HCT116 (cell line): Measurements from ENCODE around the gene PPP1R3G. TPM values are rescaled to one million over a fixed set of nuclear protein-coding genes. Genes with fewer than 3 reads are reported as not detected.

ENCODE experiments used
- ATAC-seq: fragments of 200-7000 bp; cut with Tn5 transposase; 2 replicates; pipeline ENCODE4 v1.9.1; 2020; ENCODE audit warnings: mild to moderate bottlenecking, moderate library complexity
- BruUV-seq: library from RNA; stranded (reverse); fragments of 400-500 nt; replicated peaks from 2 replicates; lab custom pipeline; 2021; lab: Mats Ljungman, UMichigan
- CTCF ChIA-PET: fragments of 300-600 bp; sonication (Branson Sonifier 250); formaldehyde crosslinking; loops from one replicate; lab custom pipeline; 2021; ENCODE audit warnings: antibody characterized with exemption; lab: Charles Lee
- POLR2A ChIA-PET: fragments of 300-600, 350-600 bp; sonication (Branson Sonifier 250); formaldehyde crosslinking; loops from one replicate; lab custom pipeline; 2021; ENCODE audit warnings: antibody characterized with exemption; lab: Charles Lee
- RAD21 ChIA-PET, 2 experiments: fragments of 300-600 bp; sonication (Branson Sonifier 250); formaldehyde crosslinking; loops; one replicate each; lab custom pipeline; 2023; ENCODE audit warnings: low total read pairs in 2 of 2; ENCODE audit not compliant: uncharacterized antibody in 2 of 2, unreplicated experiment in 2 of 2, low non-redundant PET in 1 of 2; lab: Charles Lee
- DNase-seq: peaks from one replicate; pipeline ENCODE4 v3.0.0-alpha.2; 2010; ENCODE audit warnings: low read depth, low spot score
- H2AFZ ChIP-seq: fragments of 200-600 bp; shearing (Covaris generic), sonication (generic); 2 replicates; pipeline ENCODE4 v1.6.1; 2017; ENCODE audit warnings: low read depth, mixed run types, mixed read lengths, antibody characterized with exemption, low read length; ENCODE audit not compliant: poor library complexity, severe bottlenecking
- H3K27ac ChIP-seq: 2 replicates; pipeline ENCODE4 v1.5.1; 2012; ENCODE audit warnings: low read depth, low read length
- H3K27me3 ChIP-seq: fragments of 200-600 bp; sonication (generic); 2 replicates; pipeline ENCODE4 v1.6.1; 2016; ENCODE audit warnings: mixed run types, low read length, mixed read lengths; ENCODE audit not compliant: insufficient read depth
- H3K36me3 ChIP-seq, 2 experiments: fragments of 200-500 bp in 1 of 2; fragments of 200-600 bp in 1 of 2; sonication (Bioruptor generic) in 1 of 2; sonication (generic) in 1 of 2; 2 replicates each; pipeline versions ENCODE4 v1.5.1 to v1.6.1; 2014 to 2016; ENCODE audit warnings: low read length in 2 of 2, inconsistent platforms in 1 of 2, mixed read lengths in 1 of 2, mixed run types in 1 of 2; ENCODE audit not compliant: insufficient read depth in 2 of 2, control insufficient read depth in 1 of 2
- H3K4me1 ChIP-seq, 2 experiments: fragments of 200-600 bp in 1 of 2; sonication (generic) in 1 of 2; 2 replicates each; pipeline versions ENCODE4 v1.5.1 to v1.6.1; 2012 to 2017; ENCODE audit warnings: low read length in 2 of 2, inconsistent platforms in 1 of 2, mild to moderate bottlenecking in 1 of 2, mixed read lengths in 1 of 2, mixed run types in 1 of 2, moderate library complexity in 1 of 2; ENCODE audit not compliant: insufficient read depth in 2 of 2, control insufficient read depth in 1 of 2
- H3K4me2 ChIP-seq: fragments of 200-600 bp; sonication (generic); 2 replicates; pipeline ENCODE4 v1.6.1; 2017; ENCODE audit warnings: mixed run types, low read length, mixed read lengths
- H3K4me3 ChIP-seq, 2 experiments: fragments of 200-600 bp in 1 of 2; sonication (generic) in 1 of 2; replicated peaks in 1 of 2; 2 replicates each; pipeline ENCODE4 v1.5.1; 2011 to 2016; ENCODE audit warnings: low read length in 2 of 2, control low read depth in 1 of 2, low read depth in 1 of 2, mild to moderate bottlenecking in 1 of 2, mixed read lengths in 1 of 2, mixed run types in 1 of 2
- H3K79me2 ChIP-seq: fragments of 200-600 bp; sonication (generic); 2 replicates; pipeline ENCODE4 v1.6.1; 2017; ENCODE audit warnings: mild to moderate bottlenecking, mixed run types, low read length, moderate library complexity, mixed read lengths; ENCODE audit not compliant: insufficient read depth
- H3K9ac ChIP-seq: fragments of 200-600 bp; sonication (generic); 2 replicates; pipeline ENCODE4 v1.6.1; 2016; ENCODE audit warnings: low read length, mixed read lengths
- H3K9me2 ChIP-seq: fragments of 200-600 bp; sonication (generic), shearing (Covaris generic); 2 replicates; pipeline ENCODE4 v1.6.1; 2017; ENCODE audit warnings: mixed run types, mild to moderate bottlenecking, moderate library complexity; ENCODE audit not compliant: insufficient read depth
- H3K9me3 ChIP-seq, 2 experiments: fragments of 200-500 bp in 1 of 2; fragments of 200-600 bp in 1 of 2; sonication (Bioruptor generic) in 1 of 2; sonication (generic) in 1 of 2; 2 replicates each; pipeline ENCODE4 v1.6.1; 2014 to 2017; ENCODE audit warnings: low read length in 2 of 2, mixed read lengths in 2 of 2, inconsistent platforms in 1 of 2, low read depth in 1 of 2, mild to moderate bottlenecking in 1 of 2, mixed run types in 1 of 2, moderate library complexity in 1 of 2; ENCODE audit not compliant: control insufficient read depth in 1 of 2, insufficient read depth in 1 of 2
- H4K20me1 ChIP-seq: fragments of 200-600 bp; sonication (generic), shearing (Covaris generic); 2 replicates; pipeline ENCODE4 v1.6.1; 2017; ENCODE audit warnings: mixed run types, mild to moderate bottlenecking, moderate library complexity; ENCODE audit not compliant: insufficient read depth
- ATF3 ChIP-seq: IDR thresholded peaks from 2 replicates; pipeline ENCODE4 v1.6.1; 2012
- CBX3 ChIP-seq: IDR thresholded peaks from 2 replicates; pipeline ENCODE4 v1.6.1; 2012; ENCODE audit warnings: low read depth
- EGR1 ChIP-seq: IDR thresholded peaks from 2 replicates; pipeline ENCODE4 v1.6.1; 2012; ENCODE audit warnings: low read depth
- EZH2 ChIP-seq: fragments of 200-600 bp; sonication (generic); IDR thresholded peaks from 2 replicates; pipeline ENCODE4 v1.6.1; 2017; ENCODE audit warnings: antibody characterized with exemption, mixed run types
- FOSL1 ChIP-seq: IDR thresholded peaks from 2 replicates; pipeline ENCODE4 v1.6.1; 2012; ENCODE audit warnings: low read depth
- MAX ChIP-seq: IDR thresholded peaks from 2 replicates; pipeline ENCODE4 v1.6.1; 2012
- REST ChIP-seq: IDR thresholded peaks from 2 replicates; pipeline ENCODE4 v1.6.1; 2012; ENCODE audit warnings: low read depth
- SIN3A ChIP-seq: IDR thresholded peaks from 2 replicates; pipeline ENCODE4 v1.6.1; 2012; ENCODE audit warnings: low read depth
- SP1 ChIP-seq: IDR thresholded peaks from 2 replicates; pipeline ENCODE4 v1.6.1; 2012; ENCODE audit warnings: low read depth
- SRF ChIP-seq: IDR thresholded peaks from 2 replicates; pipeline ENCODE4 v1.6.1; 2012; ENCODE audit warnings: low read depth
- YY1 ChIP-seq: IDR thresholded peaks from 2 replicates; pipeline ENCODE4 v1.6.1; 2011; ENCODE audit warnings: low read length, low read depth, moderate library complexity, mild to moderate bottlenecking; ENCODE audit not compliant: insufficient replicate concordance; ENCODE audit errors: extremely low read depth
- ZBTB33 ChIP-seq: IDR thresholded peaks from 2 replicates; pipeline ENCODE4 v1.6.1; 2011; ENCODE audit warnings: mild to moderate bottlenecking, low read length, moderate library complexity; ENCODE audit not compliant: insufficient replicate concordance; ENCODE audit errors: extremely low read depth
- ZFX ChIP-seq: fragments of 450-650 bp; IDR thresholded peaks from 2 replicates; pipeline ENCODE4 v1.6.1; 2017
- ZNF274 ChIP-seq: fragments of 200-500 bp; sonication (Bioruptor generic); IDR thresholded peaks from 2 replicates; pipeline ENCODE4 v1.6.1; 2014; ENCODE audit warnings: mild to moderate bottlenecking, low read depth, low read length, inconsistent platforms
- intact Hi-C: fragments of 100-400 bp; cut with micrococcal nuclease; formaldehyde crosslinking; loops from 2 replicates; pipeline ENCODE4 v1.10.0; 2022
- total RNA-seq: library from RNA; stranded (reverse); gene quantifications from one replicate; pipeline ENCODE4 v1.2.1, GENCODE V29; 2021; ENCODE audit not compliant: unreplicated experiment

Gene PPP1R3G
- total RNA-seq, 1 experiment from 2014 or later: 0.27 TPM

- CTCF ChIA-PET: no interaction called here
- Histone ChIP-seq H3K9me3 (no peaks in the 10 kb centered on the region), H3K79me2 (no peaks in the 10 kb centered on the region), H3K9me2 (no peaks in the 10 kb centered on the region), H3K27me3 (no peaks in the 10 kb centered on the region), H3K36me3 (no peaks in the 10 kb centered on the region), H3K4me2 (no peak overlapping the region)
- RAD21 ChIA-PET: no interaction called here
- DNase-seq: no peak
- TF ChIP-seq ZFX (no peak), YY1 (no peak), ATF3 (no peak), SRF (no peak), REST (no peak), CBX3 (no peak), SIN3A (no peak), SP1 (no peak), FOSL1 (no peak), MAX (no peak), EZH2 (no peak), ZBTB33 (no peak), ZNF274 (no peak), EGR1 (no peak)
- TF ChIP-seq, all 23 proteins: peak for 0
- H4K20me1 ChIP-seq: no peaks in the 10 kb centered on the region
- H3K27ac ChIP-seq: no peak overlapping the region
- no peak overlapping the region for H3K4me3 ChIP-seq
- H3K4me1 ChIP-seq: no peaks in the 10 kb centered on the region
- no peak for ATAC-seq
- H3K9ac ChIP-seq: no peak overlapping the region
- H2AFZ ChIP-seq: no peak overlapping the region
- no TSS peak for BruUV-seq
- POLR2A ChIA-PET: no interaction called here
- intact Hi-C loops: no loop called here
Measured at GRCh38 chr6:5072440-5072839, 12.7 kb upstream of the PPP1R3G start.
